Fibroblast of the aortic adventitia (primary cell): ENCODE results near the gene EIF2B5. TPM values are rescaled to one million over a fixed set of nuclear protein-coding genes. Genes with fewer than 3 reads are reported as not detected.

Experiments
- DNase-seq: peaks from one replicate; pipeline ENCODE4 v3.0.0-alpha.2; 2010; ENCODE audit warnings: low read depth
- H3K4me3 ChIP-seq: 2 replicates; pipeline ENCODE4 v1.5.1; 2011; ENCODE audit warnings: low read depth, mild to moderate bottlenecking, control low read depth, low read length, moderate library complexity
- CTCF ChIP-seq: IDR thresholded peaks from 2 replicates; pipeline ENCODE4 v1.5.1; 2011; ENCODE audit warnings: mild to moderate bottlenecking, low read length, control low read depth, inconsistent platforms; ENCODE audit not compliant: insufficient read depth
- total RNA-seq: library from RNA; depleted of rRNA; stranded (reverse); fragments of >200 nt; gene quantifications from 2 replicates; pipeline ENCODE4 v1.2.3, GENCODE V29; 2012; ENCODE audit warnings: low replicate concordance

EIF2B5 gene
- total RNA-seq, 1 donor, result 28.1 TPM

- DNase-seq, result peak; percentile 95
- no peak overlapping the region for H3K4me3 ChIP-seq
- TF ChIP-seq CTCF, result no peak
Measured at GRCh38 chr3:184172681-184173373, 37.7 kb downstream of the EIF2B5 start.

GRCh38 chr3:184173374-184173722, 38.2 kb downstream of the EIF2B5 start:
- TF ChIP-seq CTCF, result no peak
- no peak overlapping the region for H3K4me3 ChIP-seq
- no peak for DNase-seq

- DNase-seq, result no peak
- no peak overlapping the region for H3K4me3 ChIP-seq
- TF ChIP-seq CTCF, result no peak
Measured at GRCh38 chr3:184174284-184174645, 39.1 kb downstream of the EIF2B5 start.

GRCh38 chr3:184174646-184175492, 39.7 kb downstream of the EIF2B5 start, which contains the start of gene AP2M1:
Gene AP2M1 (plus strand): TSS chr3:184174855. CDS start chr3:184176994, 2,139 bp downstream.
- TF ChIP-seq CTCF, result no peak
- peak within 1 kb of the TSS; percentile 97 for H3K4me3 ChIP-seq
- peak; percentile 99 for DNase-seq

GRCh38 chr3:184175506-184175905, 40.3 kb downstream of the EIF2B5 start:
- TF ChIP-seq CTCF, result no peak
- no peak for DNase-seq
- peak overlapping the region; percentile 97 for H3K4me3 ChIP-seq

- peak overlapping the region; percentile 97 for H3K4me3 ChIP-seq
- TF ChIP-seq CTCF, result no peak
- DNase-seq, result no peak
Measured at GRCh38 chr3:184175981-184176376, 40.8 kb downstream of the EIF2B5 start.
